Tibial artery (tissue), 4 donors: Measurements from ENCODE around the gene TMTC1.

Source experiments
- DNase-seq, 2 donors: peaks; one replicate each; pipeline ENCODE4 v3.0.0-alpha.2; 2019
- H3K27ac ChIP-seq, 2 donors: fragments of 200-600 bp; sonication (generic) in 1 of 2; 1 replicate in 1 of 2; 2 replicates in 1 of 2; pipeline ENCODE4 v1.5.1; 2018 to 2019; ENCODE audit warnings: mild to moderate bottlenecking in 1 of 2
- H3K27me3 ChIP-seq, 2 donors: fragments of 200-600 bp; sonication (generic) in 1 of 2; one replicate each; pipeline versions ENCODE4 v1.5.1 to v1.6.0; 2016 to 2019
- H3K36me3 ChIP-seq, 3 donors: fragments of 200-600 bp; sonication (generic) in 2 of 3; one replicate each; pipeline ENCODE4 v1.5.1; 2016 to 2019; ENCODE audit warnings: mild to moderate bottlenecking in 2 of 3
- H3K4me1 ChIP-seq, 4 donors: fragments of 200-600 bp; sonication (generic) in 2 of 4; 1 replicate in 3 of 4; 2 replicates in 1 of 4; pipeline ENCODE4 v1.5.1; 2016 to 2019
- H3K4me3 ChIP-seq, 2 donors: fragments of 200-600 bp; sonication (generic) in 1 of 2; 1 replicate in 1 of 2; 2 replicates in 1 of 2; pipeline ENCODE4 v1.5.1; 2018 to 2019; ENCODE audit warnings: mild to moderate bottlenecking in 2 of 2
- H3K9me3 ChIP-seq, 3 donors: fragments of 200-600 bp; sonication (generic) in 1 of 3; one replicate each; pipeline ENCODE4 v1.5.1; 2016 to 2019
- CTCF ChIP-seq, 2 experiments: fragments of 200-600 bp in 1 of 2; fragments of 450-650 bp in 1 of 2; IDR thresholded peaks; one replicate each; pipeline ENCODE4 v1.5.1; 2017 to 2019; ENCODE audit warnings: antibody characterized with exemption in 2 of 2, mild to moderate bottlenecking in 1 of 2, moderate library complexity in 1 of 2
- intact Hi-C: fragments of 100-400 bp; cut with DNase I; formaldehyde crosslinking; loops from one replicate; pipeline ENCODE4 v1.15.0; 2023; ENCODE audit warnings: low total_unique reads

The TMTC1 gene

GRCh38 chr12:29622251-29622650 is 161.5 kb downstream of the TMTC1 start:
- DNase-seq, result no peak
- TF ChIP-seq CTCF (IDR thresholded peaks at IDR 0.05), result no peak
- intact Hi-C loops, result no loop called here
- Histone ChIP-seq H3K9me3 (no peaks in the 10 kb centered on the region), H3K4me1 (peaks cover 0 to 42% (median 5%) of the 10 kb centered on the region in 4 donors), H3K27ac (no peak overlapping the region), H3K27me3 (no peaks in the 10 kb centered on the region), H3K4me3 (no peak overlapping the region), H3K36me3 (no peaks in the 10 kb centered on the region)

GRCh38 chr12:29620030-29620429 is 163.7 kb downstream of the TMTC1 start:
- Histone ChIP-seq H3K4me1 (peaks cover 0 to 38% (median under 1%) of the 10 kb centered on the region in 4 donors), H3K4me3 (no peak overlapping the region), H3K27ac (no peak overlapping the region), H3K27me3 (no peaks in the 10 kb centered on the region), H3K9me3 (no peaks in the 10 kb centered on the region), H3K36me3 (no peaks in the 10 kb centered on the region)
- no peak for DNase-seq
- intact Hi-C loops, result no loop called here
- TF ChIP-seq CTCF (IDR thresholded peaks at IDR 0.05), result no peak

- TF ChIP-seq CTCF (IDR thresholded peaks at IDR 0.05), result no peak
- Histone ChIP-seq H3K27ac (no peak overlapping the region), H3K4me3 (no peak overlapping the region), H3K9me3 (no peaks in the 10 kb centered on the region), H3K4me1 (peaks cover 0 to 44% (median 4%) of the 10 kb centered on the region in 4 donors), H3K36me3 (peaks cover 0 to 8% (median 0%) of the 10 kb centered on the region in 3 donors), H3K27me3 (no peaks in the 10 kb centered on the region)
- intact Hi-C loops, result no loop called here
- no peak for DNase-seq
Observed at GRCh38 chr12:29617407-29617803, 166.3 kb downstream of the TMTC1 start.

- peaks cover 0 to 8% (median 0%) of the 10 kb centered on the region in 3 donors for H3K36me3 ChIP-seq
- H3K27ac ChIP-seq, result no peak overlapping the region
- no peak overlapping the region for H3K4me3 ChIP-seq
- H3K27me3 ChIP-seq, result no peaks in the 10 kb centered on the region
- H3K9me3 ChIP-seq, result no peaks in the 10 kb centered on the region
- no peak for TF ChIP-seq CTCF (IDR thresholded peaks at IDR 0.05)
- peaks cover 0 to 50% (median 7%) of the 10 kb centered on the region in 4 donors for H3K4me1 ChIP-seq
- no peak for DNase-seq
- intact Hi-C loops, result no loop called here
Observed at GRCh38 chr12:29616664-29617406, 166.9 kb downstream of the TMTC1 start.

- Histone ChIP-seq H3K4me3 (no peak overlapping the region), H3K27me3 (no peaks in the 10 kb centered on the region), H3K4me1 (peaks cover 0 to 67% (median 22%) of the 10 kb centered on the region in 4 donors), H3K36me3 (peaks cover 0 to 8% (median 0%) of the 10 kb centered on the region in 3 donors), H3K9me3 (no peaks in the 10 kb centered on the region), H3K27ac (peak overlapping the region; percentile 4 to 38)
- no peak for TF ChIP-seq CTCF (IDR thresholded peaks at IDR 0.05)
- no peak for DNase-seq
- intact Hi-C loops, result no loop called here
Observed at GRCh38 chr12:29614694-29615325, 168.9 kb downstream of the TMTC1 start.
